Stimulated activated CD8-positive, alpha-beta memory T cell treated with anti-CD3 and anti-CD28 coated beads, Interleukin-7, amount 100 ng/mL, for 24 hours (primary cell): ENCODE results near the gene SAE1.
"Not testable (repeated sequence)": the region's sequence is repeated elsewhere in the genome, so short reads cannot be mapped to it uniquely, and the experiment has no call there.

ENCODE experiments used
- DNase-seq: peaks from one replicate; pipeline ENCODE4 v3.0.0-alpha.2; 2020; ENCODE audit warnings: low read depth

SAE1 gene

DNA sequence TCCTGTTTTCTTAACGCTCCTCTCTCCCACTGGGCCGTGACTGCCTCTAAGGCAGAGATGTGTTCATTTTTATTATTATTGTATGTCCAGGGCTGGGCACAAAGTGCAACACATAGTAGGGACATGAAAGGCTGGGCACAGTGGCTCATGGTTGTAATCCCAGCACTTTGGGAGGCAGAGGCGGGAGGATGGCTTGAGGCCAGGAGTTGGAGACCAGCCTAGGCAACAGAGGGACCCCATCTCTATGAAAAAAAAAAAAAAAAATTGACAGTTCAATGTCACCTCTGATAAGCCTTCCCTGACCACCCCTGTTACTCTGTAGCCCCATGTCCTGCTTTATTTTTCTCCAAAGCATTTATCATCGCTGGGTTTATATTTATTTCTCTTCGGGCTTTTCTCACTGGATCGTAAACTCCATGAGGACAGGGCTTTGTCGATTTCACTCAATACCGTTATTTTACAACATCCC, 481 bp upstream of the SAE1 start:
- DNase-seq: no peak

DNA sequence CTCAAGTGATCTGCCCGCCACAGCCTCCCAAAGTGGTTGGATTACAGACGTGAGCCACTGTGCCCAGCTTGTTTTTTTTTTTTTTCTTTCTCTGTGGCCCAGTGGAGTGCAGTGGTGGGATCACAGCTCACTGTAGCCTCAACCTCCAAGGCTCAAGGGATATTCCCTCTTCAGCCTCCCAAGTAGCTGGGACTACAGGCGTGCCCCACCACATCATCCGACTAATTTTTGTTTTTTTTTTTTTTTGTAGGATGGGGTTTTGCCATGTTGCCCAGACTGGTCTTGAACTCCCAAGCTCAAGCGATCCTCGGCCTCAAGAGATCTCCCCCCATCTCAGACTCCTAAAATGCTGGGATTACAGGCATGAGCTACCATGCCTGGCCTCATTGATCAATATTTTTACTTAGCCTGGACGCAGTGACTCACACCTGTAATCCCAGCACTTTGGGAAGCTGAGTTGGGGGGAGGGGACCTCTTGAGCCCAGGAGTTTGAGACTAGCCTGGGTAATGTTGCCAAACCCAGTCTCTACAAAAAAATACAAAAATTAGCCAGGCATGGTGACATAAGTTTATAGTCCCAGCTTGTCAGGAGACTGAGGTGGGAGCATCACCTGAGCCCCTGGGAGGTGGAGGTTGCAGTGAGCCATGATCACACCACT, 1.7 kb downstream of the SAE1 start:
- DNase-seq: no peak

DNA sequence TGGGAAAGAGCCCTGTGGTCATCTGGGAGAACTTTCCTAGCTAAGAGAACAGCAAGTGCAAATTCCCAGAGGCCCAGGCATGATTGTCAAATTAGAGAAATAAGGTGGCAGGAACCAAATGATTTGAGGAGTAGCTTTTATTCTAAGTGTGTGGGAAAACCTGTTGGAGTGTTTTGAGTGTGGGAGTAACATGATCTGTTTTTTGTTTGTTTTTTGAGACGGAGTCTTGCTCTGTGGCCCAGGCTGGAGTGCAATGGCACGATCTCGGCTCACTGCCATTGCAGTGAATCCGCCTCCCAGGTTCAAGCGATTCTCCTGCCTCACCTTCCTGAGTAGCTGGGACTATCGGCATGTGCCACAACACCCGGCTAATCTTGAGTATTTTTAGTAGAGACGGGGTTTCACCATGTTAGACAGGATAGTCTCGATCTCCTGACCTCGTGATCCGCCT, 2.4 kb downstream of the SAE1 start:
- DNase-seq: no peak

DNA sequence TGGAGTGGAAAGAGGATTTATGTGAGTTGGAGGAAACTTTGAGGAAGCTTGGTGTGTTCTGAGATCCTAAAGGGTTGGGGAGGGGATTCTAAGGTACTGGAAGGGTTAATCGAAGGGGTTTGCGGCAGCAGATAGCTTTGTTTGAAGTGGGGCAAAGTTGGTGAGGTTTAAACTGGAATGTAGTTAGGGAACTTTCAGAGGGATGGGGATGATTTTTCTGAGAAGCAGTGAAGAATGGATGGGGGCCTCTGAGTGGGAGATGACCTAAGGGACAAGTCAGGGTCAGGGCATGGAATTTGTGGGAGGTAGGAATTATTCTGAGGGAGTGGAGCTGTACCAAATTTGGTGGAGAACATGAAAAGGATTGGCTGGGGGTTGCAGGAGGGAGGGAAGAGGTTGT, 3.9 kb downstream of the SAE1 start:
- DNase-seq: no peak

DNA sequence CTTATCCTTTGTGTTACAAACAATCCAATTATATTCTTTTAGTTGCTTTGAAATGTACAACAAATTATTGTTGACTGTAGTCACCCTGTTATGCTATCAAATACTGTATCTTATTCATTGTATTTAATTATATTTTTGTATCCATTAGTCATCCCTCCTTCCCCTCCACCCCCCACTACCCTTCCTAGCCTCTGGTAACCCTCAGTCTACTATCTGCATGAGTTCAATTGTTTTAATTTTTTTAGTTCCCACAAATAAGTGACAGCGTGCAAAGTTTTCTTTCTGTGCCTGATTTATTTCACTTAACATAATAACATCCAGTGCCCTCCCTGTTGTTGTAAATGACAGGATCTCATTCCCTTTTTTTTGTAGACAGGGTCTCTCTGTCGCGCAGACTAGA, 4.5 kb downstream of the SAE1 start:
- no peak for DNase-seq

DNA sequence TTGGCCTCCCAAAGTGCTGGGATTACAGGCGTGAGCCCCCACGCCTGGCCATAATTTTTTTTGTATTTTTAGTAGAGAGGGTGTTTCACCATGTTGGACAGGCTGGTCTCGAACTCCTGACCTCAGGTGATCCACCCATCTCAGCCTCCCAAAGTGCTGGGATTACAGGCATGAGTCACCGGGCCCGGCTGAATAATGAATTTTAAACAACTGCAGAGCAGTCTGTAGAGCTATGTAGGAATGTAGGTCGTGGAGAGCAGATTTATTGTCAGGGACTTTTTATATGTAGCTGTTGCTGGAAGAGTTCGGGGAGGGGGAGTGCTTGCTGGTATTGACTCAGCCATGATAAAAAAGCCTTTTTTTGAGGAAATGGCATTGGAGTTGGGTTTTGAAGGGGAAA, 10.6 kb downstream of the SAE1 start:
- not testable (repeated sequence) for DNase-seq

DNA sequence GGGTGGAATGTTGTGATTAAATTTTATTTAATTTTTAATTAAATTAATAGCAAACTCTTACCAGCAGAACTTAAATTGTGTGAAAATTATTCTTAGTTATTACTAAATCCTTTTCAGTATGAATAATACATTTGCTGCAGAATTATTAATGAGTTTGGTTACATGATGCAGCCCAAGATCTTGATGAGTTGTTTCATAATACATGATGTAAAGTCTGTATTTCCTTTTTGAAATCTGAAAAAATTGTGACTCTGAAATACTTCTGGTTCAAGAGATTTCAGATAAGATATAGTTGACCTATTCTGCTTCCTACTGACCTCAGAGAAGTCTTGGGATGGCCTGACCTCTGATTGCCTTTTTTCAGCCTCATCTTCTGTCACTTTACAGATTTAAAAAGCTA, 11.1 kb downstream of the SAE1 start:
- no peak for DNase-seq

DNA sequence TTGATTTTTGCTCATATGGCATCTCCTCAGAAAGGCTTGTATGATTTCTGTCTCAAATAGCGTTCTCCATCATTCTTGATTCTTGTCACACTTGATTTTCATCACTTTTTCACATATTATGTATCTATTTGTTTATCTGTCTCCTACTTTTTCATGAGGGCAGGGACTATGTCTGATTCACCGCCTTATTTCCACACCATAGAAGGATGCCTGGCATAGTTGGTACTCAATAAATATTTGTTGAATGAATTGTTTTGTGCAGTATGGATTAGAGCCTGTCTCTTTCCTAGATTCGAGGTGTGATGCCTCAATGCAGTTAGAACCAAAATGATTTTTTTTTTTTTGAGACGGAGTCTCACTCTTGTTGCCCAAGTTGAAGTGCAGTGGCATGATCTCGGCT, 12.1 kb downstream of the SAE1 start:
- DNase-seq: no peak

DNA sequence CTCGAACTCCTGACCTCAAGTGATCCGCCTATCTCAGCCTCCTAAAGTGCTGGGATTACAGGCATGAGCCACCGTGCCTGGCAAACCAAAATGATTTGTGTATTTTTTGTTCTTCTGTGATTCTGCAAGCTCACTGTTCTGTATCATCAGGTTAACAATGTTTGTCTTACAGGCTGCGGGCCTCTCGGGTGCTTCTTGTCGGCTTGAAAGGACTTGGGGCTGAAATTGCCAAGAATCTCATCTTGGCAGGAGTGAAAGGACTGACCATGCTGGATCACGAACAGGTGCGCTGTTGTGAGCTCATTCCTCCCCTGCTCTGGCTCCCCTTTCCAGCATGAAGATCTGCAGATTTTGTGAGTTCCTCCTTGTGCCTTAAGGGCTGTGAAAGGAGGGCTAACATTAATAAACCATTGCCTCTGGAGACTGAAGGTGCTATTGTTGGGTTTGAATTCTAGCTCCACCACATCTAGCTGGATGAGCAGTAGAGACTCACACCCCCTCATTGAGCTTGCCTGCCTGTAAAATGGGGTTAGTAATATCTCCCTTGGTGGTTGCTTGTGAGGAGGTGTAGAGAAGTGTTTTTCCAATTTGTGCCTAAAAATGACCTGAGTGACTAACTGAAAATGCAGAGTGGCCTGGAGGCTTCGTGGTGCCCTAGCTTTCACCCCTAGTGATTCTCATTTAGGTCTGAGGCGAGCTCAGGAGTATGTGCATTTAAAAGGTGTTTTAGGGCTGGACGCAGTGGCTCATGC, 12.9 kb downstream of the SAE1 start:
- no peak for DNase-seq

DNA sequence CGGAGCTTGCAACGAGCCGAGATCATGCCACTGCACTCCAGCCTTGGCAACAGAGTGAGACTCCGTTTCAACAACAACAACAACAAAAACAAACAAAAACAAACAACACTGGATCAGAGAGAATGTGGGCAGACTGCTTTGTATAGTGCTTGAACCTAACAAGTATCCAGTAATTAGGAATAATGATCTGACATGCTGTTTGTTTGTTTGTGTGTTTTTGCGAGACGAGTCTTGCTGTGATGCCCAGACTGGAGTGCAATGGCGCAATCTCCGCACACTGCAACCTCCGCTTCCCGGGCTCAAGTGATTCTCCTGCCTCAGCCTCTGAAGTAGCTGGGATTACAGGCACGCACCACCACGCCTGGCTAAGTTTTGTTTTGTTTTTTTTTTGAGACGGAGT, 14.0 kb downstream of the SAE1 start:
- DNase-seq: no peak

DNA sequence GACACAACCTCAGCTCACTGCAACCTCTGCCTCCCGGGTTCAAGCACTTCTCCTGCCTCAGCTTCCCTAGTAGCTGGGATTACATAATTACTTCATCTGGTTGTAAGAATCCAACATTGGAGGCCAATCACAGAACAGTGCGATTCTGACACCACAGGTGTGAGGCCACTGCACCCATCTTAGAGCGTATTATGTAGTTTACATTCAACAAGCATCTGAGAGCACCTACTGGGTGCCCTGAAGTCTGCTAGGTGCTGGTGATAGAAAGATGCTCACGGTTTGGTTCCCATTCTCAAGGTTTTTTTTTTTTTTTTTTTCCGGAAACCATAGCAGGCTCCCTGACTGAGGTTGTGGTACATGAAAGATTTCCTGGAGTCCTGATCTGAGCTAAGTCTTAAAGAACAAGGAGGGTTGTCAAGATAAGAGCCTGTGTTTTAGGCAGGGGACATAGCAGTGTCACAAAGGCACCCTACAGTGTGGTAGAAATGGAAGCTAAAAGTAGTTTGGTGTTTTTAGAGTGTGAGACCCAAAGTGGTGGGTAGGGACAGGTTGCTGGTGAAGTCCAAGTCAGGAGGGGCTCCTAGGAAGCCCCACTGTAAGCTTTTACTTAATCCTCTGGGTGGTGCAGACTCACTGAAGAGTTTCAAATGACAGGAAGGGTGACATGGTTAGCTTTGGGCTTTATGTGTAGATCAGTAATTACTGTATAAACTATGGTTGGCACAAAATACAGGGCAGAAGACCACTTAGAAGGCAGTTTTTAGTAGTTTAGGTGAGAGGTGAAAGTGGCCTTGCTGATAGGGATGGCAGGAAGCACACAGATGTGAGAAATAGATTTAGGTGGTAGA, 15.2 kb downstream of the SAE1 start:
- no peak for DNase-seq

DNA sequence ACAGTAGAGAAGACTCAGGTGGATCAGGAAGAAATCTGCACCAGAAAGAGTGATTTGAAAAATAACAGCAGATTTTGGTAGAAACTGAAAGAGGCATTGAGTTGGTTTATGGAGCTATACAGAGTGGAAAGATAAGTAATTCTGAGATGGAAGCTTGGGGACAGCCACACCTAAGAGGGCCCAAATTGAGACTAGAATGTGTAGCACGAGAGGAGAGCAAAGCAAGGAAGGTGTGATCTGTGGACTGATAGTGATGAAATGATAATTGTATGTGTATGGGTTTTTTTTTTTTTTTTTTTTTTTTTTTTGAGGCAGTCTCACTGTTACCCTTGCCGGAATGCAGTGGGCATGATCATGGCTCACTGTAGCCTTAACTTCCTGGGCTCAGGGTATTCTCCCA, 16.3 kb downstream of the SAE1 start:
- no peak for DNase-seq

DNA sequence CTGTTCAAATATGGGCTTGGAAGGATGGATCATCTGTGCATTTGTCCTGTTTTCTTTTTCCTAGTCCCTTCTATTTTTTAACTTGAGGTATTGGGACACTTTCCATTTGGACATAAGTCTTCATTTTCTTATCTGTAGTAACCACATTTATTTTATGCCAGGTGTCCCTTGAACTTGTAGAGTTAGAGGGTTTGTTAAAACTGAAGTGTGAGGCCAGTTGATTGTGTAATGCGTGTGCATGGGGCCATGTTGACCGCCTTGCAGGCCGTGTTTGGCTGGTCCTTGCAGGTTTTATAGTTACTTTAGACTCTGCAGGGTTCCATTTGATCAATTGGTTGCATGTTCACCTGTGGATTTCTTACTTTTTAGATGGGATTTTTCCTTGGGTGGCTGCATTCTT, 21.0 kb downstream of the SAE1 start:
- no peak for DNase-seq

DNA sequence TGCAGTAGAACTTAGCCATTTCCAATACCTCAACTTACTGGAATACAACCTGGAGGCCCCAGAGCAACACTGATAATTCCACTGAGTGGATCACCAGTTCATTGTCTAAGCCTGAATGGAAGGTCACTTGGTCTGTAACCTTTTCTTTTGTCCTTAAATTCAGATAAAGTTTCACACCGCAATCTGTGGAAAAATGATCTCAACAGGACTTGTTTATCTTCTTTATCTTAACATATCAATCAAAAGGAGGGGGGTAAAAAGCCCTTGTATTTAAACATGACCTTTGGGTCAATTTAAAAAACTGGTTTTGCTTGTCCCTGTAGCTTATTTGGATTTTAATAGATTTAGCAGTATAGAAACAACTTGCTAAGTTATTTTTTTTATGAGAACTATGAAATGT, 21.6 kb downstream of the SAE1 start:
- DNase-seq: no peak

DNA sequence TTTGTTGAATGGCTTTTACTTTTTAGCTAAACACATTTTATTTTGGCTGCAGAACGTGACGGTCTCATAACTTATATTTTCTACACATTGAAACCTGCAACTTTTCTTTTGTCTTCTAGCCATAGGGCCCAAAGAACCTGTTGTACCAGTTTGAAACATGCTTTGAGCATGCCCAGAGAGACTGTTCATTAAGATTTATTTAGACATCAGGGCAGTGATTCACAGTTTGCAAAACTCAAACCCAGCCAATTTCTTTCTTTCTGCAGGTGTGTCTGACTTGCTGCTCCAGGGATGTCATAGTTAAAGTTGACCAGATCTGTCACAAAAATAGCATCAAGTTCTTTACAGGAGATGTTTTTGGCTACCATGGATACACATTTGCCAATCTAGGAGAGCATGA, 22.0 kb downstream of the SAE1 start:
- DNase-seq: no peak

DNA sequence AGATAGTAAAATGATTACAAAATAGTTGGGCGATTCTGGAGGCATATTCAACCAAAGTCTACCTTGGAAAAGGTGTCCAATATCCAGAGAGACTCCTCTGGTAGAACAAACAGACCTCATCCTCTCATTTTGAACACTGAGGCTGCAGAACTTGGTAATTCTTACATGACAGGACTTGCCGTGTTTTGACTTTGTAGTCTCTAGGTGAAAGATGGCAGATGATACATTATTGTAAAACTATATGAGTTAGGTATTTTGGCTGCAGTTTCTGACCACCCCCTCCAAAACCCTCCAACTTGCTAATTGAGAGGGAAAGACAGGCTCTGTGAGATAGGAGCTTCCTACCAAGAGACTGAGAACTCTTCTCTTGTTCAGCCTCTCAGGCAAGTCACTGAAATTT, 22.6 kb downstream of the SAE1 start:
- no peak for DNase-seq

DNA sequence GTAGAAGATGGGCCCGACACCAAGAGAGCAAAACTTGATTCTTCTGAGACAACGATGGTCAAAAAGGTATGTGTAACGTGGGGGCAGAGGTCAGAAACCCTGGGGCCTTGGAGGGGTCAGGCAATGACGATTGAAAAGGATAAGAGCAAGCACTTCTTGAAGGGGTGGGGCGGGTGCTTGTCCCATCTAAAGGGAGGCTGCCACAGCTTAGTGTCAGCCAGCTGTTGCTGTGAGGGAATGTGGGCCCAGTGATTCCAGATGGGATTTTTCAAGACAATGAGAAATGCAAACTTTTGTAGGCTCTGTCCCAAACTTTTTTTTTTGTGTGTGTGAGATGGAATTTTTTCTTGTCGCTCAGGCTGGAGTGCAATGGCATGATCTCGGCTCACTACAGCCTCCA, 24.5 kb downstream of the SAE1 start:
- DNase-seq: no peak

DNA sequence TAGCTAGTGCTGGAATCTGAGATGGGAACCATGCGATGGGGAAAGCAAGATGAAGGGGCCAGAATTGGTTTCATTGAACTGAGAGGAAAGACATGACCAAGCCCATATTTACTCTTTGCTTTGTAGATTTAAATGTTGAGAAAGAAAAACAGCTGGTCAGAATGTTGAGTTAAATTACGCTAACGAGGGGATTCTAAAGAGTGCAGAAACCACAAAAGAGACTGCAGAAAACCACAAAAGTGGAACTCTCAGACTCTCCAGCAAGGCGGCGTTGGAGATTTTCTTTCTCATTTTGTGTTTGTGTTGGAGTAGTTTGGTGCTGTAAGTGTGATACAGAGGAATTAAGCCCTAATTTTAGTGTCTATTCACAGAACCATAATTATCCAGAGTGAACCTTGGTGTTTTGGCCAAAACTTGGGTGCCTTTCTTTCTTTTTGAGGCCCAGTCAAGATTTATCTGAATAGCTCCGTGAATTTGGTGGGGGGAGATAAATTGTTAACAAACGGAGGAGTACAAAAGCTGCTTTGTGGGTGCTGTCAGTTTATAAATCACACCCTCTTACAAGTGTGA, 26.3 kb downstream of the SAE1 start:
- no peak for DNase-seq

DNA sequence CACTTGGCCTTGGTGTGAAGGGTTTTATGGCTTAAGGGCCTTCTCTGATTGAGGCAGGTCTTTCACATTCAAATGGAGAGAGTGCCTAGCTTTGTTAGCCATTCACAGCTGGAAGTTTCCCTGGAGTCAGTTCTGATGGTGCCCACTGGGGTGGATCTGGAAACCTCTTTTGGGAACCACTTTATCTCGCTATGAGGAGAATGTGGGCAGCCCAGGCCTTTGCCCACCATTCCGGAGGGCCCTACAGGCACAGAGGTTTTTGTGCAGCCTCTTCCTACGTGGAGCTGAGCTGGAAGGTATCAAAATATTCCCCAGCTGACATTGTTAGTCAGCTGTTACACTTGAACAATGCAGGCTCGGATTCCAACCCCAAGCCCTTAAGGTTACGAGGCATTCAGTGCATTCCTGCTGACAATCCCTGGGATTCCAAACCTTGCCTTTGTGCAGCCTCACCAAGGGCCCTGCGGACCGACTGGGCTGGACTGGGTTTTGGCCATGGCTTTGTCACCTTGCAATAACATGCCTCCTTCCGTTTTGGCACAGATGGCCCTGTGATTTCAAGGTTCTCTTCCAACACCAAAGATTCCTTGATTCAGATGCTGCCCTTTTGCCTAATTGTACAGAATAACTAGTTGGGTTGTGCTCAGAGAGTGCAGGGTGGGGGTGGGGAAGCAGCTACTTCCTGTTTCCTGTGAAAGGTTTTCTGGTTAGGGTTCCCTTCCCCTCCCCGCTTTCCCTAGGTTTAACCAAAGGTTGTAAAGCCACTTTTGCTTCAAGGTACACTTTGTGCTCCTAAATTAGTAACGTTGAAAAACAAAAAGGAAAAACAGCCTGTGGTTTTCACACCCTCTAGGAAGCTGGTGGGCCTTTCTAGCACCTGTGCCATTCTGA, 27.0 kb downstream of the SAE1 start:
- DNase-seq: no peak

DNA sequence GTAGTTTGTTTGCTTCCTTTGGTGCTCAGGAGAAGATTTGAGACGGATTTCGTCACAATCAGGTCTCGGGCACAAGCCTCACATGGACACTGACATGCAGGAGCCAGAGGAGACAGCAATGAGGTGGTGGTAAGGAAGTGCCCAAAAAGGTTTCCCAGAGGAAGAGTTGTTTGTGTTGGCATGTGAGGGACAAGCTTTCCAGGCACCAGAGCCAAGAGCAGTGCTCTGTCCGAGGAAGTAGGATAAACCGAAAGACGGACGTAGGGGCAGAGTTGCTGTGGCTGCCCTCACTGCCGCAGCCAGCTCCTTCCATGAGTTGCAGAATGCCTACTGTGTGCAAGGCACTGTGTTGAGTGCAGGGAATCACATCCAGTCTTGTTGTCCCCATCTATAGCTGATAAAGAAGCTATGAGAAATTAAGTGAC, 27.7 kb downstream of the SAE1 start:
- no peak for DNase-seq

DNA sequence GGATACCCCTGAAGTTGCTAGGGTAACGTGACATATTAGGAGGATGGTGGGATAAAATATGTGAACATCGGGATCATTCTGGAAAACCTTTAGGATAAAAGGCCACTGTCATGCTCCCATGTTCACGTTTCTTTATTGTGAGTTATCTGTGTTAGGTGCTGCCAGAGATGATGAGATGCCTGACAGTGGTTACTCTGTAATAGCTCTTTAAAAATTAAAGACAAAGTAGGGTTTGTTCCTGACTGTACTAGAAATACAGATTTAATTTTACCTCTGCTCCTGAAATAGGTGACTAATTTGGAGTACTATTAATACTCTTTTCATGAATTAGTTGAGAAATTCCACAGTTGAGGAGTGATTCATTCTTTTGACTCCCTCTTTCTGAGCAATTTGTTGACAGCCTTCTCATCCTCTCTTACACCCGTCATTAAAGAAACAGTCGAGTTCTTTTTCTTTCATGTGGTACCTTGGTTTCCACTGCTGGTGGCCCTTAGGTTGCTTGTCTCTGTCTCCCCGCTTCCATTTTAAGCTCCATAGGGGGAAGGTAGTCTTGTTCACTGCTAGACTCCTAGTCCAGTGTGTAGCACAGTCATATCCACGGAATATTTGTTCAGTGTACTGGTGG, 28.4 kb downstream of the SAE1 start:
- DNase-seq: no peak
